Type B pancreatic cell (in vitro differentiated cells): ENCODE measurements around the gene RELB. TPM values are rescaled to one million over a fixed set of nuclear protein-coding genes. Genes with fewer than 3 reads are reported as not detected.

Source experiments
- DNase-seq: peaks from one replicate; pipeline ENCODE4 v3.0.0; 2021; ENCODE audit warnings: mixed read lengths; ENCODE audit not compliant: unreplicated experiment; ENCODE audit errors: extremely low spot score
- H3K27ac Mint-ChIP-seq: 2 replicates; pipeline ENCODE4 v1.8.0; 2021; ENCODE audit warnings: mild to moderate bottlenecking, mixed read lengths
- H3K27me3 Mint-ChIP-seq: 2 replicates; pipeline ENCODE4 v1.8.0; 2021; ENCODE audit warnings: mixed read lengths
- H3K36me3 Mint-ChIP-seq: 2 replicates; pipeline ENCODE4 v1.8.0; 2021; ENCODE audit warnings: mixed read lengths
- H3K4me1 Mint-ChIP-seq: one replicate; pipeline ENCODE4 v1.8.0; 2021; ENCODE audit warnings: mixed read lengths; ENCODE audit not compliant: unreplicated experiment
- H3K4me3 Mint-ChIP-seq: 2 replicates; pipeline ENCODE4 v1.8.0; 2021; ENCODE audit warnings: mild to moderate bottlenecking, mixed read lengths
- H3K9me3 Mint-ChIP-seq: 2 replicates; pipeline ENCODE4 v1.8.0; 2021; ENCODE audit warnings: mixed read lengths
- CTCF ChIP-seq: fragments of 200-600 bp; sonication (generic); conservative IDR thresholded peaks from 2 replicates; pipeline ENCODE4 v1.5.0; 2021; ENCODE audit warnings: antibody characterized with exemption, mild to moderate bottlenecking
- total RNA-seq: library from RNA; stranded (reverse); gene quantifications from 2 replicates; pipeline ENCODE4 v1.2.1, GENCODE V29; 2021; ENCODE audit warnings: low replicate concordance

RELB gene
- total RNA-seq, 1 donor from 2014 or later, result 6.9 TPM

GRCh38 chr19:45049073-45049736, 47.9 kb downstream of the RELB start:
- Mint-ChIP-seq H3K27ac (peak overlapping the region; percentile 5), H3K27me3 (no peaks in the 10 kb centered on the region), H3K36me3 (peaks cover 8% of the 10 kb centered on the region), H3K4me3 (no peak overlapping the region), H3K4me1 (peaks cover 12% of the 10 kb centered on the region), H3K9me3 (no peaks in the 10 kb centered on the region)
- no peak for TF ChIP-seq CTCF
- no peak for DNase-seq

GRCh38 chr19:45050036-45050435, 48.8 kb downstream of the RELB start:
- H3K27ac Mint-ChIP-seq, result peak overlapping the region; percentile 5
- no peaks in the 10 kb centered on the region for H3K9me3 Mint-ChIP-seq
- no peak for TF ChIP-seq CTCF
- no peak overlapping the region for H3K4me3 Mint-ChIP-seq
- peaks cover 12% of the 10 kb centered on the region for H3K4me1 Mint-ChIP-seq
- DNase-seq, result no peak
- H3K27me3 Mint-ChIP-seq, result no peaks in the 10 kb centered on the region
- H3K36me3 Mint-ChIP-seq, result peaks cover 8% of the 10 kb centered on the region

GRCh38 chr19:45051929-45052579, 50.8 kb downstream of the RELB start:
- Mint-ChIP-seq H3K9me3 (no peaks in the 10 kb centered on the region), H3K4me1 (peaks cover 4% of the 10 kb centered on the region), H3K27ac (peak overlapping the region; percentile 51), H3K4me3 (peak overlapping the region; percentile 14), H3K27me3 (no peaks in the 10 kb centered on the region), H3K36me3 (peaks cover 8% of the 10 kb centered on the region)
- no peak for TF ChIP-seq CTCF
- DNase-seq, result no peak

- H3K9me3 Mint-ChIP-seq, result no peaks in the 10 kb centered on the region
- peaks cover 4% of the 10 kb centered on the region for H3K4me1 Mint-ChIP-seq
- H3K36me3 Mint-ChIP-seq, result peaks cover 14% of the 10 kb centered on the region
- TF ChIP-seq CTCF, result no peak
- H3K27ac Mint-ChIP-seq, result no peak overlapping the region
- no peak overlapping the region for H3K4me3 Mint-ChIP-seq
- no peaks in the 10 kb centered on the region for H3K27me3 Mint-ChIP-seq
- no peak for DNase-seq
These were observed 55.6 kb downstream of the RELB start for GRCh38 chr19:45056831-45057230.

- Mint-ChIP-seq H3K4me3 (no peak overlapping the region), H3K36me3 (peaks cover 10% of the 10 kb centered on the region), H3K27ac (no peak overlapping the region), H3K27me3 (no peaks in the 10 kb centered on the region), H3K4me1 (no peaks in the 10 kb centered on the region), H3K9me3 (no peaks in the 10 kb centered on the region)
- DNase-seq, result no peak
- no peak for TF ChIP-seq CTCF
These were observed 56.2 kb downstream of the RELB start for GRCh38 chr19:45057444-45057843.
